ENCODE results near the gene COL15A1. TPM values are rescaled to one million over a fixed set of nuclear protein-coding genes. Genes with fewer than 3 reads are reported as not detected.

COL15A1 gene
- total RNA-seq, 1 experiment from 2014 or later = not detected

- Histone ChIP-seq H2BK15ac (ENCODE audit: low read depth, low read length) (no peak overlapping the region), H3K56ac (ENCODE audit: insufficient read length, low read depth, low read length) (no peak overlapping the region), H4K20me1 (ENCODE audit: control insufficient read depth, insufficient read depth, insufficient read length) (no peaks in the 10 kb centered on the region), H3K79me1 (ENCODE audit: insufficient read depth, low read depth, low read length, poor library complexity, severe bottlenecking) (no peaks in the 10 kb centered on the region), H3K27me3 (ENCODE audit: insufficient read depth, low read length) (no peaks in the 10 kb centered on the region), H2AK5ac (ENCODE audit: insufficient read length, low read length) (no peak overlapping the region), H4K91ac (ENCODE audit: insufficient read length, low read depth, low read length) (no peak overlapping the region), H2BK5ac (ENCODE audit: insufficient read length, low read length) (no peak overlapping the region), H4K5ac (ENCODE audit: insufficient read length, low read depth, low read length) (no peak overlapping the region), H2BK12ac (ENCODE audit: insufficient read length, low read depth, low read length) (no peak overlapping the region), H3K79me2 (ENCODE audit: insufficient read depth, low read length) (no peaks in the 10 kb centered on the region), H2BK20ac (ENCODE audit: low read depth, low read length, poor library complexity, severe bottlenecking) (no peak overlapping the region), H3K27ac (ENCODE audit: insufficient read length, low read depth, low read length) (no peak overlapping the region), H3K4me1 (ENCODE audit: insufficient read depth, low read length) (no peaks in the 10 kb centered on the region), H4K8ac (replicated peaks; ENCODE audit: insufficient read length, low read depth, low read length) (no peak overlapping the region), H3K23me2 (ENCODE audit: insufficient read length, low read depth, low read length, poor library complexity, severe bottlenecking) (no peaks in the 10 kb centered on the region), H2BK120ac (ENCODE audit: low read depth, low read length, poor library complexity, severe bottlenecking) (no peak overlapping the region), H3K9me3 (ENCODE audit: control insufficient read depth, low read depth, low read length) (no peaks in the 10 kb centered on the region), H3K9ac (ENCODE audit: extremely low read depth, insufficient read length, low read length) (no peak overlapping the region), H3K18ac (ENCODE audit: insufficient read length, low read depth, low read length) (no peak overlapping the region), H3K4ac (ENCODE audit: low read depth, low read length) (no peak overlapping the region), H3K4me2 (ENCODE audit: insufficient read depth, insufficient read length, low read length) (no peak overlapping the region), H3K23ac (ENCODE audit: insufficient read length, low read depth, low read length) (no peak overlapping the region), H2AFZ (ENCODE audit: low read length) (no peak overlapping the region), H3K14ac (ENCODE audit: insufficient read depth, low read length) (no peak overlapping the region), H3T11ph (ENCODE audit: low read length) (no peak overlapping the region)
- peaks cover 10 to 12% of the 10 kb centered on the region in 2 experiments for H3K4me1 Mint-ChIP-seq
- H3K4me3 Mint-ChIP-seq = no peak overlapping the region
- no peak for DNase-seq
- no peak overlapping the region for H3K27ac Mint-ChIP-seq
- no peaks in the 10 kb centered on the region for H3K36me3 Mint-ChIP-seq (ENCODE audit: insufficient read depth in 1 of 3, low read depth in 3 of 3)
- H3K9me3 Mint-ChIP-seq = peaks cover 8 to 9% of the 10 kb centered on the region in 2 experiments
- no peaks in the 10 kb centered on the region for H3K27me3 Mint-ChIP-seq (ENCODE audit: low read depth)
- no CpG with 5 or more reads among the region's 4 CpGs for WGBS (ENCODE audit: extremely low coverage, insufficient read length, low lambda C conversion rate)
- no peak for TF ChIP-seq CTCF (conservative IDR thresholded peaks at IDR 0.05)
These were observed 101.1 kb downstream of the COL15A1 start for GRCh38 chr9:99044827-99045226.
